ENCODE data around the gene SEMA3C.

DNA sequence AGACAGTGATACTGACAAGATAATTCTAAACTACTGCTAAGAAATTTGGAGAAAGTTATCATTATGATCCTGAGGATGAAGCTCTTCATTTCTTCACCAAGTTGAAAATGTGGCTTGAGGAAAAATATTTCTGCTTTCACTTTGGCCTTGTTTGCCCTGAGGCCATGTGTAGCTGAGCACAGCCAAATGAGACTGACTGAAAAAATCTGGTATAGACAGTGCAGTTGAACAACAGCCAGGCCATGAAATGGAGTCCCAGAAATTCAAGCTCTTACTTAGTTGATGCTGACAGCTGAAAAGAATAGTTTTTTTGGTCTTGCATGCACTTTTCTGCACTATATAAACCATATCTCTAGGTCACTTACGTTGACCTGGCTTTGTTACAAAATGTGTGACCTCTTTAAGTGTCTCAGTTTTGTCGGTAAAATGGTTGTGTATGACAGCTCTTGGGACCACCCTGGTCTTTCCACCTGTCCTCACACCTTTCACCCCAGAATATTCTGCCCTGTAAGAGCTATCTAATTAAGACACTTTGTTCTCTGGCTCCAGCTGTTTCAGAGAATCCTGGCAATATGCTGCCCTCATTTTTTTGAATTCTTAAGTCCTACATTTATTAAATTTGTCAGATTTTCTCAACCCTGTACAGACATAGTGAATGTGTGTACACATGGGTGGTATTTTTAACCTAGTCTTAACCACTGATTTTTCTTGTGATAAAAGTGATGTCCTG lies 189.1 kb downstream of the SEMA3C start:
- TF ChIP-seq, protein P1, sequence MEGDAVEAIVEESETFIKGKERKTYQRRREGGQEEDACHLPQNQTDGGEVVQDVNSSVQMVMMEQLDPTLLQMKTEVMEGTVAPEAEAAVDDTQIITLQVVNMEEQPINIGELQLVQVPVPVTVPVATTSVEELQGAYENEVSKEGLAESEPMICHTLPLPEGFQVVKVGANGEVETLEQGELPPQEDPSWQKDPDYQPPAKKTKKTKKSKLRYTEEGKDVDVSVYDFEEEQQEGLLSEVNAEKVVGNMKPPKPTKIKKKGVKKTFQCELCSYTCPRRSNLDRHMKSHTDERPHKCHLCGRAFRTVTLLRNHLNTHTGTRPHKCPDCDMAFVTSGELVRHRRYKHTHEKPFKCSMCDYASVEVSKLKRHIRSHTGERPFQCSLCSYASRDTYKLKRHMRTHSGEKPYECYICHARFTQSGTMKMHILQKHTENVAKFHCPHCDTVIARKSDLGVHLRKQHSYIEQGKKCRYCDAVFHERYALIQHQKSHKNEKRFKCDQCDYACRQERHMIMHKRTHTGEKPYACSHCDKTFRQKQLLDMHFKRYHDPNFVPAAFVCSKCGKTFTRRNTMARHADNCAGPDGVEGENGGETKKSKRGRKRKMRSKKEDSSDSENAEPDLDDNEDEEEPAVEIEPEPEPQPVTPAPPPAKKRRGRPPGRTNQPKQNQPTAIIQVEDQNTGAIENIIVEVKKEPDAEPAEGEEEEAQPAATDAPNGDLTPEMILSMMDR (IDR thresholded peaks at IDR 0.05) = no peak
- TF ChIP-seq POLR2A (IDR thresholded peaks at IDR 0.05) = no peak
